GM06990 (cell line): ENCODE measurements around the gene ZCCHC17.

Source experiments
- DNase-seq: peaks from one replicate; pipeline ENCODE4 v3.0.0-alpha.2; 2011; ENCODE audit not compliant: insufficient read length; ENCODE audit errors: extremely low read depth
- H3K27me3 ChIP-seq: replicated peaks from 2 replicates; pipeline ENCODE4 v1.6.0; 2011; ENCODE audit warnings: low read length; ENCODE audit not compliant: control insufficient read depth, insufficient read depth
- H3K36me3 ChIP-seq: 2 replicates; pipeline ENCODE4 v1.5.1; 2011; ENCODE audit warnings: low read length; ENCODE audit not compliant: control insufficient read depth, insufficient read depth
- H3K4me3 ChIP-seq: replicated peaks from 2 replicates; pipeline ENCODE4 v1.5.1; 2011; ENCODE audit warnings: low read depth, mild to moderate bottlenecking, control low read depth, low read length
- CTCF ChIP-seq: IDR thresholded peaks from 2 replicates; pipeline ENCODE4 v1.5.1; 2011; ENCODE audit warnings: low read length, control low read depth, mild to moderate bottlenecking, inconsistent platforms; ENCODE audit not compliant: insufficient read depth, poor library complexity, severe bottlenecking

ZCCHC17 gene

DNA sequence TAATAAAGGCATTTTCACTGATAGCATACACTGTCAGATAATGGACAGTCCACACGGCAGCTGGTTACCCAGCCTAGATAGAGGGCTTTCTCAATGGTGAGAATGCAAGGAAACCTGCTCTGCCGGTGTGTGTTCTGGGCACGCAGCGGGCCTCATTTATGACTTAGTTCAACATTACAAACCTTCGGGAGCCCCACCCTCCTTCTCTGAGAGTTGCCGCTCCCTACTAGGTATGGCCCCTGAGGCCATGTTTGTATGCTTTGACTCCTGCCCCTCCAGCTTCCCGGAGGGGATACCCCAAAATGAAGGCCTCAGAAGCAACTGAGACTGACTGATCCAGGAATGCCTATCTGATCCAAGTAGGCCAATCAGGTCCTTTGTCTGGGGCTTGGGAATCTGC, 93.2 kb downstream of the ZCCHC17 start:
- no peak for DNase-seq
- no peak overlapping the region for H3K4me3 ChIP-seq
- H3K27me3 ChIP-seq, result no peaks in the 10 kb centered on the region
- no peak for TF ChIP-seq CTCF
- H3K36me3 ChIP-seq, result no peaks in the 10 kb centered on the region

DNA sequence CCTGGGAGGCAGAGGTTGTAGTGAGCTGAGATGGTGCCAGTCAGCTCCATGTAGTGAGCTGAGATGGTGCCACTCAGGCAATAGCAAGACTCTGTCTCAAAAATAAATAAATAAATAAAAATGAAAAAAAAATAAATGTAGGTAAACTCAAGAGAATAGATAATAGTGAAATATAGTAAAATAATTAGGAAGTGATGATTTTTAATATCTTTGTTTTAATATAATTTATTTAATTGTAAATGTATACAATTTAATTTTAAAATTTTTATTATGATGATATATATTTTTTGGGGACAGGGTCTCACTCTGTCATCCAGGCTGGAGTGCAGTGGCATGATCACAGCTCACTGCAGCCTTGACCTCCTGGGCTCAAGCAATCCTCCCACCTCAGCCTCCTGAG, 96.6 kb downstream of the ZCCHC17 start:
- Histone ChIP-seq H3K36me3 (no peaks in the 10 kb centered on the region), H3K27me3 (no peaks in the 10 kb centered on the region), H3K4me3 (no peak overlapping the region)
- no peak for TF ChIP-seq CTCF
- DNase-seq, result no peak

- peak; percentile 79 for DNase-seq
- H3K36me3 ChIP-seq, result no peaks in the 10 kb centered on the region
- H3K4me3 ChIP-seq, result peak overlapping the region; percentile 44
- H3K27me3 ChIP-seq, result no peaks in the 10 kb centered on the region
- peak; percentile 91 for TF ChIP-seq CTCF
Observed at GRCh38 chr1:31394584-31395193, 97.9 kb downstream of the ZCCHC17 start.

- no peaks in the 10 kb centered on the region for H3K36me3 ChIP-seq
- no peaks in the 10 kb centered on the region for H3K27me3 ChIP-seq
- peak; percentile 54 for TF ChIP-seq CTCF
- no peak overlapping the region for H3K4me3 ChIP-seq
- no peak for DNase-seq
Observed at GRCh38 chr1:31396633-31397351, 100.0 kb downstream of the ZCCHC17 start.

- no peak for TF ChIP-seq CTCF
- H3K27me3 ChIP-seq, result no peaks in the 10 kb centered on the region
- no peaks in the 10 kb centered on the region for H3K36me3 ChIP-seq
- no peak overlapping the region for H3K4me3 ChIP-seq
- DNase-seq, result no peak
Observed at GRCh38 chr1:31397360-31398095, 100.7 kb downstream of the ZCCHC17 start.
